GM21447 (cell line): ENCODE measurements around the gene VAV2.
A peak's percentile ranks its signal among the peaks of the same experiment; 100 is the strongest.

Experiments used
- ATAC-seq: cut with Tn5 transposase; IDR thresholded peaks from one replicate; pipeline ENCODE4 v1.9.1; 2021; ENCODE audit not compliant: unreplicated experiment

VAV2 gene

GRCh38 chr9:133826289-133827085 is 165.6 kb downstream of the VAV2 start:
- no peak for ATAC-seq

GRCh38 chr9:133825555-133826218 is 166.4 kb downstream of the VAV2 start:
- ATAC-seq, result no peak

GRCh38 chr9:133824802-133825186 is 167.3 kb downstream of the VAV2 start:
- ATAC-seq, result no peak

GRCh38 chr9:133824106-133824801 is 167.9 kb downstream of the VAV2 start:
- no peak for ATAC-seq

- no peak for ATAC-seq
Observed at GRCh38 chr9:133823189-133824105, 168.7 kb downstream of the VAV2 start.

GRCh38 chr9:133822430-133823065 is 169.6 kb downstream of the VAV2 start:
- peak; percentile 48 for ATAC-seq

- peak; percentile 14 for ATAC-seq
Observed at GRCh38 chr9:133821601-133822429, 170.3 kb downstream of the VAV2 start.

- ATAC-seq, result no peak
Observed at GRCh38 chr9:133819923-133820322, 172.2 kb downstream of the VAV2 start.

- no peak for ATAC-seq
Observed at GRCh38 chr9:133818444-133818843, 173.7 kb downstream of the VAV2 start.

- no peak for ATAC-seq
Observed at GRCh38 chr9:133815781-133816180, 176.3 kb downstream of the VAV2 start.

GRCh38 chr9:133814586-133815208 is 177.4 kb downstream of the VAV2 start:
- ATAC-seq, result no peak

- no peak for ATAC-seq
Observed at GRCh38 chr9:133813749-133814585, 178.2 kb downstream of the VAV2 start.

- no peak for ATAC-seq
Observed at GRCh38 chr9:133812941-133813748, 179.0 kb downstream of the VAV2 start.

GRCh38 chr9:133812077-133812868 is 179.9 kb downstream of the VAV2 start:
- no peak for ATAC-seq

- no peak for ATAC-seq
Observed at GRCh38 chr9:133811471-133811870, 180.7 kb downstream of the VAV2 start.

- ATAC-seq, result no peak
Observed at GRCh38 chr9:133810556-133811195, 181.4 kb downstream of the VAV2 start.
